ENCODE data around the gene C15orf39.

- TF ChIP-seq POLR2AphosphoS5 (IDR thresholded peaks at IDR 0.05; ENCODE audit: low read depth) (no peak), CTCF (conservative IDR thresholded peaks at IDR 0.05; ENCODE audit: low read depth in 2 of 2) (no peak), REST (IDR thresholded peaks at IDR 0.05; ENCODE audit: unreplicated experiment) (no peak), EZH2 (IDR thresholded peaks at IDR 0.05; ENCODE audit: low read depth, unreplicated experiment) (no peak), JUNB (IDR thresholded peaks at IDR 0.05; ENCODE audit: unreplicated experiment) (no peak), ZNF331 (CRISPR knock-in tag; IDR thresholded peaks at IDR 0.05; ENCODE audit: low read depth) (no peak), CREB1 (CRISPR knock-in tag; IDR thresholded peaks at IDR 0.05; ENCODE audit: low read depth) (no peak), EZH2phosphoT487 (IDR thresholded peaks at IDR 0.05; ENCODE audit: unreplicated experiment) (no peak), ZNF114 (CRISPR knock-in tag; IDR thresholded peaks at IDR 0.05) (no peak), NANOG (IDR thresholded peaks at IDR 0.05; ENCODE audit: borderline replicate concordance) (no peak), ETS1 (IDR thresholded peaks at IDR 0.05) (no peak)
These were observed 2.2 kb downstream of the C15orf39 start for GRCh38 chr15:75203908-75204263.

All from GM23338 (cell line).